NOMO-1 (cell line): Measurements from ENCODE around the gene OR10W1.

Source experiments
- DNase-seq, 2 experiments: peaks; one replicate each; lab custom pipeline; 2025; ENCODE audit not compliant: unreplicated experiment in 2 of 2; lab: John Stamatoyannopoulos, UW

The OR10W1 gene, protein sequence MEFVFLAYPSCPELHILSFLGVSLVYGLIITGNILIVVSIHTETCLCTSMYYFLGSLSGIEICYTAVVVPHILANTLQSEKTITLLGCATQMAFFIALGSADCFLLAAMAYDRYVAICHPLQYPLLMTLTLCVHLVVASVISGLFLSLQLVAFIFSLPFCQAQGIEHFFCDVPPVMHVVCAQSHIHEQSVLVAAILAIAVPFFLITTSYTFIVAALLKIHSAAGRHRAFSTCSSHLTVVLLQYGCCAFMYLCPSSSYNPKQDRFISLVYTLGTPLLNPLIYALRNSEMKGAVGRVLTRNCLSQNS

DNA sequence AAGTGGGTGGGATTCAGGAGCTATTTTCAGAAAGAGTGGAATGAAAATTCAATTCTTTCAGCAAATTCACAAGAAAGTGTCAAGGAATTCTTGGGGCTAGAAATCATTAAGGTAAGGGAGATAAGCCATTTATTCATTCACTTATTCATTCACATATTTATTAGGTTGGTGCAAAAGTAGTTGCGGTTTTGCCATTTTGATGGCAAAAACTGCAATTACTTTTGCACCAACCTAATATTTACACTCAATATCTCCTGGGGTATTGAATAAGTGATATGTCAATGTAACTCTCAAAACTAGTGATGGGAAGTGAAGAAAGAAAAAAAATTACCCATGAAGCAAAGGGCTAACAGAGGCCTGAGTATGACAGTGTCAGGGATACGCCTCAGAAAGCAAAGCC is at the start of gene OR10W1:
TSS of gene OR10W1 (minus strand) at position 119 of the 400 bp plus-strand sequence. CDS start 402 bp downstream, outside the sequence.
- no peak for DNase-seq

DNA sequence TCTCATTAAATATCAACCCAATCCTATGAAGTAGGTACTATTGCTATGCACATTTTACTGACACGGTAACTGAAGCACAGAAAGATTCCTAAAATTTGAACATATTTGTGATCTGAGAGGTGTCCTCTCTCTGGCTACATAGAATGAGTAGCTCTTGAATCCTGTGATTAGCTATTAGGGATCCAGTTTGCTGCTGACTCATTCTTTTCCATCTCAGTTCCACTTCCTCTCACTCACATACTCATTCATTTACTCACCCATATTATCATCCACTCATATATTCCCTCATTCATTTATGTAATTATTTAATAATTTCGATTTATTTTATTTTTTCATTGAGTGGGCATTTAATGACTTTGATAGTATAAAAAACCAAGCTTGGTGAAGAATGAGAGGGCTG is 48.1 kb upstream of the OR10W1 start:
- DNase-seq: no peak

DNA sequence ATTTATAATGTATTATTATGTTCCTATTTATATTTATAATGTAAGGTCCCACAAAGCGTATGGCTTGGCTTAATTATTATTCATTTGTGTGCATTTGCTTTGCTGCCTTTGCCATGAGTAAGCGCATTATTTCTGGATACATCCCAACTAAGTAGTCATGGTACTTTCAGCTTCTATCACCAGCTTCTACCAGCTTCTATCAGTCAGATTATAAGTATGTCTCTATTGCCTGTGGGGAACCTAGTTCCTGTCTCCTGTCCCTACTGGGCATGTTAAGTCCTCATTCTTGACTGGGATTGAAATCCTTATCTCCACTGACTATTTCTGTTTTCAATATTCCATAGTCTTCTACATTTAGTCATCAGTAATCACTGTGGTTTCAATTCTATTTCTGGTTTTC is 33.5 kb upstream of the OR10W1 start:
- DNase-seq: no peak

DNA sequence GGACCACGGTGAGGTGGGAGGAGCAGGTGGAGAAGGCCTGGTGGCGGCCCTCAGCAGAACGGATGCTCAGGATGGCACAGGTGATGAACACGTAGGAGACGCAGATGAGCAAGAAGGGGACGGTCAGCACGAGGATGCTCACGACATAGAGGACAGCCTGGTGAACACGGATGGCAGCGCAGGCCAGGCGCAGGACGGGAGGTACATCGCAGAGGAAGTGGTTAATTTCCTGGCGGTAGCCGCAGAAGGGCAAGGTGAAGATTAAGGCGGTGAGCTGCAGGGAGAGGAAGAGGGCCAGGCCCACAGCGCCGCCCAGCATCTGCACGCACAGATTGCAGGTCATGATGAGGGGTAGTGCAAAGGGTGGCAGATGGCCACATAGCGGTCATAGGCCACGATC is 24.0 kb upstream of the OR10W1 start:
- no peak for DNase-seq

DNA sequence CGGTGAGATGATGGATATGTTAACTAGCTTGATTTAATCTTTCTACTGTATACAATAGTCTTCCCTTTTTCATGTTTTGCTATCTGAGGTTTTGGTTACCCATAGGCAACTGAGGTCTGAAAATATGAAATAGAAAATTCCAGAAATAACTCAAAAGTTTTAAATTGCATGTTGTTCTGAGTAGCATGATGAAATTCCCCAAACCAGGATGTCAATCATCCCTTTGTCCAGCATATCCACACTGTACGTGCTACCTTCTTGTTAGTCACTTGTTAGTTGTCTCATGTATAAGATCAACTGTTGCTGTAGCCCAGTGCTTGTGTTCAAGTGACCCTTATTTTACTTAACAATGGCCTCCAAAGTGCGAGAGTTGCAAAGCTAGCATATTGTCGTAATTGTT is 21.2 kb upstream of the OR10W1 start:
- no peak for DNase-seq

DNA sequence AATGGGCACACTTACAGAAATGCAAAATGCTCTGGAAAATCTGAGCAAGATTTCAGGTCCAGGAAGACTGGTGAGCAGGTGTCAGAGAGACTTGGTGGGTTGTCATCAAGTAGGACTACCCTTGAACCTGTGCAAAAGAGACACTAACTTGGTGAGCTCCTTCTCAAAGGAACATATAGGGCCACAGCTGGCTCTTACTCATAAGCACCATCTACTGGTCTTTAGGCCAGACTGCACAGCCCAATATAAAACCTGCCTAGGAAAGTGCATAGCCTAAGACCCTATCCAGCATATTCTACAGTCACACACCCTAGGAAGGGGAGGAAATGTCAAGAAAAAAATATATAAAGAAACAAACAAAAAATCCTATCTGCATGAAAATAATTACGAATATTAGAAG is 18.2 kb upstream of the OR10W1 start:
- DNase-seq: peak in 1 of 2 experiments; percentile 4

DNA sequence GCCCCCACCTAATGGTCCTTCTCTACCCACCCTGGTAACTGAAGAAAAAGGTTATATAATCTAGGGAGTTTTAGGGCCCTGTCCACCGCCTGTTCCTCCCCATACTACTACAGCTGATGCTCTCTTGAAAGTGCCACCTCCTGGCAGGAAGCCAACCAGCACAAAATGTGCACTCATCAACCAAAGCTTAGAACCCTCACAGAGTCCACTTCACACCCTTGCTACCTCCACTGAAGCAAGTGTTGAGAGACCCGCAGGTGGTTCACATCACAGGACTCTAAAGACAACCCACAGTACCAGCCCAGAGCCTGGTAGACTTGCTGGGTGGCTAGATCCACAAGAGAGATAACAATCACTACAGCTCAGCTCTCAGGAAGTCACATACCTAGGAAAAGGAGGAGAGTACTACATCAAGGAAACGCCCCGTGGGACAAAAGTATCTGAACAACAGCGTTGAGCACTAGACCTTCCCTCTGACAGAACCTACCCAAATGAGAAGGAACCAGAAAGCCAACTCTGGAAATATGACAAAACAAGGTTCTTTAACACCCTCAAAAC is 17.5 kb upstream of the OR10W1 start:
- DNase-seq: no peak

DNA sequence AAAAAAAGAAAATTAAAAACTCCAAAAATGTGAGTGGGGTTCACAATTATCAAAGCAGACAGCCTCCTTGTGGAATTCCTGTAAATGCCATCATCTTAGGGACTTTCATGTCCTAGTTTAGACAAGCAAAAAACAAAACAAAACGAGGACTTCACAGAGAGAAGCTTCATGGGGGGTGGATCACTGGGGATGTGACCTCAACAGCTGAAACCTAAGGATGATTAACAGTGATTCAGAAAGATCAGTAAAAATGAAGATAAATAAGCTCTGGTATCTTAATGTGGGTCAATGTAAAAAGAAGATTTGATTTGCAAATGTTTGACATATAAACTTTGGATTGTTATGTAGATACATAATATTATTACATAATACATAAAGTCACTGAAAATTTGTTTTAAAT is 8.1 kb upstream of the OR10W1 start:
- no peak for DNase-seq

DNA sequence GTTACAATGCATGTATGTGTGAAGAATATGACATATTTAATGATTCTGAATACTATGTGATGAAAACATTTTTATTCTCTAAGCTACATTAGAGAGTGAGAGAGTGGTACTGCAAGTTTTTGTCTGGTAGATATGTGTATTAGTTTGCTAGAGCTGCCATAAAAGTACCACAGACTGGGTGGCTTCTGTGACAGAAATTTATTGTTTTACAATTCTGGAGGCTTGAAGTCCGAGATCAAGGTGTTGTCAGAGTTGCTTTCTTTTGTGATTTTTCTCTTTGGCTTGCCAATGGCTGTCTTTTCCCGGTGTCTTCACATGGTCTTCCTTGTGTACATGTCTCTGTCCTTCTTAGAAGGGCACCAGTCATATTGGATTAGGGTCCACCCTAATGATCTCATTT is 6.9 kb upstream of the OR10W1 start:
- no peak for DNase-seq

DNA sequence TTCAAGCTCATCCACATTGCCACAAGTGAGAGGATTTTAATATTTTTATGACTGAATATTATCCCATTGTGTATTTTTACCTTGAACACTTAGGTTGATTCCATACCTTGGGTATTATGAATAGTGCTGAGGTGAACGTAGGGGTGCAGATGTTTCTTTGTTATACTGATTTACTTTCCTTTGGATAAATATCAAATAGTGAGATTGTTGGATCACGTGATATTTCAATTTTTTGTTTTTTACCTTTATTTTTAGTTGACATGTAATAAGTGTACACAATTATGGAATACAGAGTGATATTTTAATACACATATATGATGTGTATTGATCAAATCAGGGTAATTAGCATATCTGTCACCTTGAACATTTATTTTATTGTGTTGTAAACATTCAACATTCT is 8.1 kb downstream of the OR10W1 start:
- DNase-seq: no peak

DNA sequence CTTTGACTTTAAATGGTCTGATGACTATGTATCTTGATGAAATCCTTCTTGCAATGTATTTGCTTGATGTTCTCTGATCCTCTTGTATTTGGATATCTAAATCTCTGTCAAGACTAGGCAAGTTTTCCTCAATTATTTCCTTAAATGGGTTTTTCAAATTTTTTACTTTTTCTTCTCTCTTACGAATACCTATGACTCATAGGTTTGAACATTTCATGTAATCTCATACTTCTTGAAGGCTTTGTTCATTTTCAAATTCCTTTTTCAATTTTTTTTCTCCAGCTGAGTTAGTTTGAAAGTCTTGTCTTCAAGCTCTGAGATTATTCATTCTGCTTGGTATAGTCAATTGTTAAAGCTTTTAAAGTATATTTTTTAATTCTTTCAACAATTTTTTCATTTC is 13.1 kb downstream of the OR10W1 start:
- DNase-seq: no peak

DNA sequence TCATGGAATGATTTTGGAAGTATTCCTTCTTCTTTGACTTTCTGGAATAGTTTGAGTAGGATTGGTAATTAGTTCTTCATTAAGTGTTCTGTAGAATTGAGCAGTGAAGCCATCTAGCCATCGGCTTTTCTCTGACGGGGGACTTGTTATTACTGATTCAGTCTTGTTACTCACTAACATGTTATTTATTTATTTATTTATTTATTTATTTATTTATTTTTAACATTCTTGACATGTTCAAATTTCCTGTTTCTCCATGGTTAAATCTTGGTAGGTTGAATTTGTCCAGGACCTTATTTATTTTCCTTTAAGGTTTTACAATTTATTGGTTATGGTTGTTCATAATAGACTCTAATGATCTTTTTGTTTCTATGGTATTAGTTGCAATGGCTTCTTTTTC is 24.1 kb downstream of the OR10W1 start:
- DNase-seq: no peak

DNA sequence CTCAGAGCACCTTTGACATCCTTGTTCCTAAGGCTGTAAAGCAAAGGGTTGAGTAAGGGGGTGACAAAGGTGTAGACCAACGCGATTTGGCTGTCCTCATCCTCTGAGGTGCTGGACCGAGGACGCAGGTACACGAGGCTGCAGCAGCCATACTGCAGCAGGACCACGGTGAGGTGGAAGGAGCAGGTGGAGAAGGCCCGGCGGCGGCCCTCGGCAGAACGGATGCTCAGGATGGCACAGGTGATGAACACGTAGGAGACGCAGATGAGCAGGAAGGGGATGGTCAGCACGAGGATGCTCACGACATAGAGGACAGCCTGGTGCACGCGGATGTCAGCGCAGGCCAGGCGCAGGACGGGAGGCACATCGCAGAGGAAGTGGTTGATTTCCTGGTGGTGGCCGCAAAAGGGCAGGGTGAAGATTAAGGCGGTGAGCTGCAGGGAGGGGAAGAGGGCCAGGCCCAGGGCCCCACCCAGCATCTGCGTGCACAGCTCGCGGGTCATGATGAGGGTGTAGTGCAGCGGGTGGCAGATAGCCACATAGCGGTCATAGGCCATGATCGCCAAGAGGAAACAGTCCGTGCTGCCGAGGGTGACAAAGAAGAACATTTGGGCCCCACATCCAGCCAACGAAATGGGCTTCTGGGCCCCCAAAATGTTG is 40.0 kb downstream of the OR10W1 start:
- DNase-seq: no peak

DNA sequence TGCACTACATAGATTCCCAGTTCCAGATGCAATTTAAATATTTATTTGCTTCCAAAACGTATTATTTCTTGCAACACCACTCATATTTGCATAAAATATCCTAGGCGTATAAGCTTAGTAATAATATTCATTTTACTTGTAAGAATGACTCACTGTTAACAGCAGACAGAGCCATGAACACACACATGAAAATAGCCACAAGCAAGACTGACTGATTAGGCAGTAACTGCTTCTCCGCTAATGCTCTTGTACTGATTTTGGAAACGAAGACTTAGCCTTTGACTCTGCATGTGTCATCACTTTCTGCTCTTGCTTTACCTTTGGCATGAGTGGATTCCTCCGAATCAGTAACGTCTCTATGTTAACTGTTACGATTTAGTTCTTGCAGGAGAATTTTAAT is 45.3 kb downstream of the OR10W1 start:
- DNase-seq: no peak
